GM23338 (cell line): ENCODE data around the gene TSPAN33. TPM values are rescaled to one million over a fixed set of nuclear protein-coding genes. Genes with fewer than 3 reads are reported as not detected.

ENCODE experiments used
- ATAC-seq: fragments of 200-7000 bp; cut with Tn5 transposase; 3 replicates; pipeline ENCODE4 v1.9.1; 2020
- DNase-seq: peaks from one replicate; pipeline ENCODE4 v3.0.0-alpha.2; 2015; ENCODE audit warnings: low spot score
- H2AFZ ChIP-seq: fragments of 200-600 bp; sonication (generic); 2 replicates; pipeline ENCODE4 v1.8.0; 2016; ENCODE audit warnings: antibody characterized with exemption, mild to moderate bottlenecking, moderate library complexity
- H3F3A ChIP-seq: fragments of 200-600 bp; sonication (generic); replicated peaks from 2 replicates; pipeline ENCODE4 v1.8.0; 2017; ENCODE audit warnings: antibody characterized with exemption, mixed run types, low read depth
- H3K27ac ChIP-seq: fragments of 200-600 bp; sonication (generic); 2 replicates; pipeline ENCODE4 v1.6.1; 2016; ENCODE audit warnings: low read depth
- H3K27me3 ChIP-seq: fragments of 200-600 bp; sonication (generic); 2 replicates; pipeline ENCODE4 v1.8.0; 2016; ENCODE audit warnings: mild to moderate bottlenecking, mixed run types, moderate library complexity; ENCODE audit not compliant: insufficient read depth
- H3K36me3 ChIP-seq: fragments of 200-600 bp; sonication (generic); 2 replicates; pipeline ENCODE4 v1.8.0; 2016; ENCODE audit warnings: mild to moderate bottlenecking; ENCODE audit not compliant: insufficient read depth
- H3K4me1 ChIP-seq: fragments of 200-600 bp; sonication (generic); 2 replicates; pipeline ENCODE4 v1.8.0; 2016; ENCODE audit warnings: mild to moderate bottlenecking, moderate library complexity; ENCODE audit not compliant: insufficient read depth
- H3K4me2 ChIP-seq: fragments of 200-600 bp; sonication (generic); 2 replicates; pipeline ENCODE4 v1.7.1; 2017; ENCODE audit warnings: mixed run types
- H3K4me3 ChIP-seq: fragments of 200-600 bp; sonication (generic); 2 replicates; pipeline ENCODE4 v1.6.1; 2016; ENCODE audit warnings: mixed run types
- H3K79me2 ChIP-seq: fragments of 200-600 bp; sonication (generic); replicated peaks from 2 replicates; pipeline ENCODE4 v1.8.0; 2017; ENCODE audit warnings: mild to moderate bottlenecking; ENCODE audit not compliant: insufficient read depth
- H3K9me2 ChIP-seq: fragments of 200-600 bp; sonication (generic); 2 replicates; pipeline ENCODE4 v1.8.0; 2017; ENCODE audit not compliant: insufficient read depth
- H4K20me1 ChIP-seq: fragments of 200-600 bp; sonication (generic); replicated peaks from 2 replicates; pipeline ENCODE4 v1.8.0; 2017; ENCODE audit warnings: mild to moderate bottlenecking; ENCODE audit not compliant: insufficient read depth
- H3K27ac Mint-ChIP-seq: 2 replicates; pipeline ENCODE4 v1.8.0; 2020; ENCODE audit warnings: inconsistent platforms, mild to moderate bottlenecking, moderate library complexity, mixed read lengths
- H3K27me3 Mint-ChIP-seq: 3 replicates; pipeline ENCODE4 v1.8.0; 2022; ENCODE audit warnings: low read depth, mild to moderate bottlenecking, moderate library complexity, mixed read lengths, inconsistent platforms; ENCODE audit not compliant: insufficient read depth, poor library complexity
- H3K36me3 Mint-ChIP-seq: 3 replicates; pipeline ENCODE4 v1.8.0; 2021; ENCODE audit warnings: low read depth, mild to moderate bottlenecking, inconsistent platforms, moderate library complexity, mixed read lengths
- H3K4me1 Mint-ChIP-seq: 3 replicates; pipeline ENCODE4 v1.8.0; 2020; ENCODE audit warnings: mild to moderate bottlenecking, inconsistent platforms, mixed read lengths
- H3K4me3 Mint-ChIP-seq: 3 replicates; pipeline ENCODE4 v1.8.0; 2021; ENCODE audit warnings: moderate library complexity, mild to moderate bottlenecking, inconsistent platforms, mixed read lengths
- H3K9me3 Mint-ChIP-seq: 3 replicates; pipeline ENCODE4 v1.8.0; 2020; ENCODE audit warnings: moderate library complexity, mild to moderate bottlenecking, inconsistent platforms, mixed read lengths
- CREB1 ChIP-seq: fragments of 250-450 bp; sonication (Bioruptor Pico); IDR thresholded peaks from 2 replicates; pipeline ENCODE4 v1.5.0; 2020; ENCODE audit warnings: low read depth, mild to moderate bottlenecking, moderate library complexity
- EZH2 ChIP-seq: fragments of 200-600 bp; sonication (generic); IDR thresholded peaks from one replicate; pipeline ENCODE4 v1.8.0; 2017; ENCODE audit warnings: antibody characterized with exemption, mild to moderate bottlenecking, low read depth; ENCODE audit not compliant: unreplicated experiment
- EZH2phosphoT487 ChIP-seq: fragments of 200-600 bp; sonication (generic); IDR thresholded peaks from one replicate; pipeline ENCODE4 v1.8.1; 2018; ENCODE audit warnings: antibody characterized with exemption; ENCODE audit not compliant: unreplicated experiment
- JUNB ChIP-seq: IDR thresholded peaks from one replicate; pipeline ENCODE4 v1.6.1; 2016; ENCODE audit warnings: antibody characterized with exemption; ENCODE audit not compliant: unreplicated experiment
- NANOG ChIP-seq: IDR thresholded peaks from 2 replicates; pipeline ENCODE4 v1.6.1; 2016; ENCODE audit warnings: antibody characterized with exemption, borderline replicate concordance
- POLR2AphosphoS5 ChIP-seq: IDR thresholded peaks from 2 replicates; pipeline ENCODE4 v1.6.1; 2016; ENCODE audit warnings: antibody characterized with exemption, low read depth
- STAT1 ChIP-seq: IDR thresholded peaks from one replicate; pipeline ENCODE4 v1.6.1; 2016; ENCODE audit warnings: antibody characterized with exemption; ENCODE audit not compliant: unreplicated experiment
- polyA plus RNA-seq: library from polyadenylated mRNA; unstranded; fragments of >200 nt; fragmentation: Nextera tagmentation; extraction: Ambion mirVana; gene quantifications from 2 replicates; pipeline ENCODE4 v1.2.1, GENCODE V29; 2016
- total RNA-seq: library from RNA; depleted of rRNA; stranded (reverse); fragments of >200 nt; shearing (Covaris generic); gene quantifications from 2 replicates; pipeline ENCODE4 v1.2.3, GENCODE V29; 2014
- TF ChIP-seq, protein P1 (sequence below), 2 experiments: fragments of 200-600 bp in 1 of 2; sonication (generic) in 1 of 2; conservative IDR thresholded peaks; 2 replicates each; pipeline versions ENCODE4 v1.5.1 to v1.6.1; 2016 to 2017; ENCODE audit warnings: antibody characterized with exemption in 2 of 2, low read depth in 2 of 2, mild to moderate bottlenecking in 2 of 2, moderate library complexity in 1 of 2
- TF ChIP-seq, protein P2 (sequence below): fragments of 250-450 bp; sonication (Bioruptor Pico); IDR thresholded peaks from 2 replicates; pipeline ENCODE4 v1.5.0; 2020; ENCODE audit warnings: mild to moderate bottlenecking, moderate library complexity
- TF ChIP-seq, protein P3 (sequence below): IDR thresholded peaks from 2 replicates; pipeline ENCODE4 v1.6.1; 2016; ENCODE audit warnings: antibody characterized with exemption

TSPAN33 gene
- total and polyA plus RNA-seq, 2 experiments from 2014 or later = 17.6 to 51.5 TPM

DNA sequence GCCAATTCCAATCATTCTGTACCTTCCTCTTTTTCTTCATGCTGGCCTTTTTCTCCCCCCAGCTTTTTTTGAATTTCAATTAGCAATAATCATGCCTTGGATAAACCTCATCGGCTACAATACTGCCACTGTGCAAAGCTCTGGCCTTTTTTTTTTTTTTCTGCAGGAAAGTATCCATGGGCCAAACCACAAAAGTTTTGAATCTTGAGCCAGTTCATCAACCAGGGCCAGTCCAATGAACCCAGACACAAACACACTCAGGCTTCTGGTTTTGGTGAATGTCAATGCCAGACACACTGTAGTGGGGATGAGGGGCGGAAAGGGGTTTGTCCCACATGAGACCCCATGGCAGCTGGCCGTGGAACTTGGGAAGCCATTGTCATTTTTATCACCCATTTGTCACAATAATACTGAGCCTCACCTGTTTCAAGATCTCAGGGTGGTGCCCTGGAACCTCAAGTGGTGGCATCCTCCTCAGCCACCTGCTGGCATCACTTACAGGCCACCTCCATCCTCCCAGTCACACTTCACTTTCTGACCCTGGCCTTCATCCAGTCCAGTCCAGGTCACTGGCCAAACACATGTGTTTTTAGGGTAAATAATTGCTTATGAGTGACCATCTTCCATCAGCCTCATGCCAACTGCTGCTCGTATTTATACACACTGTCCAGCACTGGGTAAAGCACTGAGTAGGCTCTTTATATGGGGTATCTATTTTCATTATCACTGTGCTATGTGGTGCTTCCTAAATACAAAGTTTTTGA lies 40.8 kb upstream of the TSPAN33 start (continued):
- TF ChIP-seq, protein P1, sequence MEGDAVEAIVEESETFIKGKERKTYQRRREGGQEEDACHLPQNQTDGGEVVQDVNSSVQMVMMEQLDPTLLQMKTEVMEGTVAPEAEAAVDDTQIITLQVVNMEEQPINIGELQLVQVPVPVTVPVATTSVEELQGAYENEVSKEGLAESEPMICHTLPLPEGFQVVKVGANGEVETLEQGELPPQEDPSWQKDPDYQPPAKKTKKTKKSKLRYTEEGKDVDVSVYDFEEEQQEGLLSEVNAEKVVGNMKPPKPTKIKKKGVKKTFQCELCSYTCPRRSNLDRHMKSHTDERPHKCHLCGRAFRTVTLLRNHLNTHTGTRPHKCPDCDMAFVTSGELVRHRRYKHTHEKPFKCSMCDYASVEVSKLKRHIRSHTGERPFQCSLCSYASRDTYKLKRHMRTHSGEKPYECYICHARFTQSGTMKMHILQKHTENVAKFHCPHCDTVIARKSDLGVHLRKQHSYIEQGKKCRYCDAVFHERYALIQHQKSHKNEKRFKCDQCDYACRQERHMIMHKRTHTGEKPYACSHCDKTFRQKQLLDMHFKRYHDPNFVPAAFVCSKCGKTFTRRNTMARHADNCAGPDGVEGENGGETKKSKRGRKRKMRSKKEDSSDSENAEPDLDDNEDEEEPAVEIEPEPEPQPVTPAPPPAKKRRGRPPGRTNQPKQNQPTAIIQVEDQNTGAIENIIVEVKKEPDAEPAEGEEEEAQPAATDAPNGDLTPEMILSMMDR (conservative IDR thresholded peaks at IDR 0.05; ENCODE audit: low read depth in 2 of 2) = no peak

DNA sequence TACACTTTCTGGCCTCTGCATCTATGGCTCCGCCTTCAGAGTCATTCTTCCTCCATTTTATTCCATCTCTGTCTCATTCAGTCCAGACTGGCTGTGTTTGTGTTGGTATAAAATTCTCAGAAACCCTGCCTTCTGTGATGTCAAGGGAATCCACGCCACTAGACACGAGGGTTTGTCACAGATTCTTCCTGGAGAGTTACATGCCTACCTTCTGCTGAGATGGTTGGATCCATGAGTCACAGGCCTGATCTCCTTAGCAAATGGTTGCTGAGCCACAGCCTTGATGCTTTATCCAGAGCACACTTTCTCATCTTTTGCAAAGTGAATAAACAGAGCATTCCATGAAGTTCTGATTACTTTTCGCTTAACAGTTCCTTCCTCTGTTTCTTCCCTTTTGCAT lies 35.9 kb upstream of the TSPAN33 start:
- Histone ChIP-seq H3K27me3 (no peaks in the 10 kb centered on the region), H3K9me2 (no peaks in the 10 kb centered on the region), H3F3A (no peaks in the 10 kb centered on the region), H3K4me1 (peaks cover 10% of the 10 kb centered on the region), H2AFZ (no peak overlapping the region; the same call in 1 of the 2 replicates), H3K4me3 (no peak overlapping the region), H3K27ac (no peak overlapping the region), H3K4me2 (no peak overlapping the region), H3K36me3 (no peaks in the 10 kb centered on the region), H3K79me2 (no peaks in the 10 kb centered on the region), H4K20me1 (no peaks in the 10 kb centered on the region)
- no peak overlapping the region for H3K4me3 Mint-ChIP-seq
- peaks cover 2% of the 10 kb centered on the region for H3K27me3 Mint-ChIP-seq
- no peak for ATAC-seq
- H3K27ac Mint-ChIP-seq = no peak overlapping the region
- H3K4me1 Mint-ChIP-seq = peaks cover 11% of the 10 kb centered on the region
- no peak for DNase-seq
- no peaks in the 10 kb centered on the region for H3K9me3 Mint-ChIP-seq
- H3K36me3 Mint-ChIP-seq = no peaks in the 10 kb centered on the region
- TF ChIP-seq CREB1 (no peak), EZH2 (no peak), NANOG (no peak), EZH2phosphoT487 (no peak), STAT1 (no peak), JUNB (no peak), POLR2AphosphoS5 (no peak)
- TF ChIP-seq, protein P2, sequence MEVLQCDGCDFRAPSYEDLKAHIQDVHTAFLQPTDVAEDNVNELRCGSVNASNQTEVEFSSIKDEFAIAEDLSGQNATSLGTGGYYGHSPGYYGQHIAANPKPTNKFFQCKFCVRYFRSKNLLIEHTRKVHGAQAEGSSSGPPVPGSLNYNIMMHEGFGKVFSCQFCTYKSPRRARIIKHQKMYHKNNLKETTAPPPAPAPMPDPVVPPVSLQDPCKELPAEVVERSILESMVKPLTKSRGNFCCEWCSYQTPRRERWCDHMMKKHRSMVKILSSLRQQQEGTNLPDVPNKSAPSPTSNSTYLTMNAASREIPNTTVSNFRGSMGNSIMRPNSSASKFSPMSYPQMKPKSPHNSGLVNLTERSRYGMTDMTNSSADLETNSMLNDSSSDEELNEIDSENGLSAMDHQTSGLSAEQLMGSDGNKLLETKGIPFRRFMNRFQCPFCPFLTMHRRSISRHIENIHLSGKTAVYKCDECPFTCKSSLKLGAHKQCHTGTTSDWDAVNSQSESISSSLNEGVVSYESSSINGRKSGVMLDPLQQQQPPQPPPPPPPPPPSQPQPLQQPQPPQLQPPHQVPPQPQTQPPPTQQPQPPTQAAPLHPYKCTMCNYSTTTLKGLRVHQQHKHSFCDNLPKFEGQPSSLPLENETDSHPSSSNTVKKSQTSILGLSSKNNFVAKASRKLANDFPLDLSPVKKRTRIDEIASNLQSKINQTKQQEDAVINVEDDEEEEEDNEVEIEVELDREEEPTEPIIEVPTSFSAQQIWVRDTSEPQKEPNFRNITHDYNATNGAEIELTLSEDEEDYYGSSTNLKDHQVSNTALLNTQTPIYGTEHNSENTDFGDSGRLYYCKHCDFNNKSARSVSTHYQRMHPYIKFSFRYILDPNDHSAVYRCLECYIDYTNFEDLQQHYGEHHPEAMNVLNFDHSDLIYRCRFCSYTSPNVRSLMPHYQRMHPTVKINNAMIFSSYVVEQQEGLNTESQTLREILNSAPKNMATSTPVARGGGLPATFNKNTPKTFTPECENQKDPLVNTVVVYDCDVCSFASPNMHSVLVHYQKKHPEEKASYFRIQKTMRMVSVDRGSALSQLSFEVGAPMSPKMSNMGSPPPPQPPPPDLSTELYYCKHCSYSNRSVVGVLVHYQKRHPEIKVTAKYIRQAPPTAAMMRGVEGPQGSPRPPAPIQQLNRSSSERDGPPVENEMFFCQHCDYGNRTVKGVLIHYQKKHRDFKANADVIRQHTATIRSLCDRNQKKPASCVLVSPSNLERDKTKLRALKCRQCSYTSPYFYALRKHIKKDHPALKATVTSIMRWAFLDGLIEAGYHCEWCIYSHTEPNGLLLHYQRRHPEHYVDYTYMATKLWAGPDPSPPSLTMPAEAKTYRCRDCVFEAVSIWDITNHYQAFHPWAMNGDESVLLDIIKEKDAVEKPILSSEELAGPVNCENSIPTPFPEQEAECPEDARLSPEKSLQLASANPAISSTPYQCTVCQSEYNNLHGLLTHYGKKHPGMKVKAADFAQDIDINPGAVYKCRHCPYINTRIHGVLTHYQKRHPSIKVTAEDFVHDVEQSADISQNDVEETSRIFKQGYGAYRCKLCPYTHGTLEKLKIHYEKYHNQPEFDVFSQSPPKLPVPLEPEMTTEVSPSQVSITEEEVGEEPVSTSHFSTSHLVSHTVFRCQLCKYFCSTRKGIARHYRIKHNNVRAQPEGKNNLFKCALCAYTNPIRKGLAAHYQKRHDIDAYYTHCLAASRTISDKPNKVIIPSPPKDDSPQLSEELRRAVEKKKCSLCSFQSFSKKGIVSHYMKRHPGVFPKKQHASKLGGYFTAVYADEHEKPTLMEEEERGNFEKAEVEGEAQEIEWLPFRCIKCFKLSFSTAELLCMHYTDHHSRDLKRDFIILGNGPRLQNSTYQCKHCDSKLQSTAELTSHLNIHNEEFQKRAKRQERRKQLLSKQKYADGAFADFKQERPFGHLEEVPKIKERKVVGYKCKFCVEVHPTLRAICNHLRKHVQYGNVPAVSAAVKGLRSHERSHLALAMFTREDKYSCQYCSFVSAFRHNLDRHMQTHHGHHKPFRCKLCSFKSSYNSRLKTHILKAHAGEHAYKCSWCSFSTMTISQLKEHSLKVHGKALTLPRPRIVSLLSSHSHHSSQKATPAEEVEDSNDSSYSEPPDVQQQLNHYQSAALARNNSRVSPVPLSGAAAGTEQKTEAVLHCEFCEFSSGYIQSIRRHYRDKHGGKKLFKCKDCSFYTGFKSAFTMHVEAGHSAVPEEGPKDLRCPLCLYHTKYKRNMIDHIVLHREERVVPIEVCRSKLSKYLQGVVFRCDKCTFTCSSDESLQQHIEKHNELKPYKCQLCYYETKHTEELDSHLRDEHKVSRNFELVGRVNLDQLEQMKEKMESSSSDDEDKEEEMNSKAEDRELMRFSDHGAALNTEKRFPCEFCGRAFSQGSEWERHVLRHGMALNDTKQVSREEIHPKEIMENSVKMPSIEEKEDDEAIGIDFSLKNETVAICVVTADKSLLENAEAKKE = no peak
- TF ChIP-seq, protein P3, sequence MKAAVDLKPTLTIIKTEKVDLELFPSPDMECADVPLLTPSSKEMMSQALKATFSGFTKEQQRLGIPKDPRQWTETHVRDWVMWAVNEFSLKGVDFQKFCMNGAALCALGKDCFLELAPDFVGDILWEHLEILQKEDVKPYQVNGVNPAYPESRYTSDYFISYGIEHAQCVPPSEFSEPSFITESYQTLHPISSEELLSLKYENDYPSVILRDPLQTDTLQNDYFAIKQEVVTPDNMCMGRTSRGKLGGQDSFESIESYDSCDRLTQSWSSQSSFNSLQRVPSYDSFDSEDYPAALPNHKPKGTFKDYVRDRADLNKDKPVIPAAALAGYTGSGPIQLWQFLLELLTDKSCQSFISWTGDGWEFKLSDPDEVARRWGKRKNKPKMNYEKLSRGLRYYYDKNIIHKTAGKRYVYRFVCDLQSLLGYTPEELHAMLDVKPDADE = no peak
- TF ChIP-seq, protein P1 (conservative IDR thresholded peaks at IDR 0.05; ENCODE audit: low read depth in 2 of 2) = no peak
